ENCODE data around the gene TOR4A. TPM values are rescaled to one million over a fixed set of nuclear protein-coding genes. Genes with fewer than 3 reads are reported as not detected.

Gene TOR4A
- total and polyA plus RNA-seq, 9 of the 15 experiments (the other 6 are each of a cell fraction or from before 2014, with no cell fraction given) = 3.9 to 49.2 (median 8.8) TPM

DNA sequence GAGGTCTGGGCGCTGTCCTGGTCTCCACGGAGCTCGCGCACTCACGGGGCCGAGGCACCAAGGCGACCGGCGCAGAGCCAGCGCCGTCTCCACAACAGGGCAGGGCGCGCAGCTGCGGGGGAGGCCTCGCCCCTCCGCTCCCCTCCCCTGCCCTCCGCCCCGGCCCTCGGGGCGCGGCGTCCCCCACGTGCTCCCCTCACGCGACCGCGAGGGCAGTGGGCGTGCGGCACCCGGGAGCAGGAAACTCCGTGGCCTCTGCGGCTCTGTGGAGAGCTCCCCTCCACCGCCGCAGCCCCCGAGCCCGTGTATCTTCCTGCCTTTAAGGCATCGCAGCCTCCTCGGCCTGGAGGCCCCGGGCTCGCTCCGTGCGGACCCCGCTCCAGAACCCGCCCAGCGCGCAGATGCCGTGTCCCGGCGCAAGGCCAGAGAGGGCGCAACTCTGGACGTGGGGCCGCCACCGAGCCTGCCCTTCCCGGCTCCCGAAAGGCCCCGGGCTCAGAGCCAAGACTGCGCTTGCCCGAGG lies 37.1 kb upstream of the TOR4A start (continued):
- TF ChIP-seq, protein P1, sequence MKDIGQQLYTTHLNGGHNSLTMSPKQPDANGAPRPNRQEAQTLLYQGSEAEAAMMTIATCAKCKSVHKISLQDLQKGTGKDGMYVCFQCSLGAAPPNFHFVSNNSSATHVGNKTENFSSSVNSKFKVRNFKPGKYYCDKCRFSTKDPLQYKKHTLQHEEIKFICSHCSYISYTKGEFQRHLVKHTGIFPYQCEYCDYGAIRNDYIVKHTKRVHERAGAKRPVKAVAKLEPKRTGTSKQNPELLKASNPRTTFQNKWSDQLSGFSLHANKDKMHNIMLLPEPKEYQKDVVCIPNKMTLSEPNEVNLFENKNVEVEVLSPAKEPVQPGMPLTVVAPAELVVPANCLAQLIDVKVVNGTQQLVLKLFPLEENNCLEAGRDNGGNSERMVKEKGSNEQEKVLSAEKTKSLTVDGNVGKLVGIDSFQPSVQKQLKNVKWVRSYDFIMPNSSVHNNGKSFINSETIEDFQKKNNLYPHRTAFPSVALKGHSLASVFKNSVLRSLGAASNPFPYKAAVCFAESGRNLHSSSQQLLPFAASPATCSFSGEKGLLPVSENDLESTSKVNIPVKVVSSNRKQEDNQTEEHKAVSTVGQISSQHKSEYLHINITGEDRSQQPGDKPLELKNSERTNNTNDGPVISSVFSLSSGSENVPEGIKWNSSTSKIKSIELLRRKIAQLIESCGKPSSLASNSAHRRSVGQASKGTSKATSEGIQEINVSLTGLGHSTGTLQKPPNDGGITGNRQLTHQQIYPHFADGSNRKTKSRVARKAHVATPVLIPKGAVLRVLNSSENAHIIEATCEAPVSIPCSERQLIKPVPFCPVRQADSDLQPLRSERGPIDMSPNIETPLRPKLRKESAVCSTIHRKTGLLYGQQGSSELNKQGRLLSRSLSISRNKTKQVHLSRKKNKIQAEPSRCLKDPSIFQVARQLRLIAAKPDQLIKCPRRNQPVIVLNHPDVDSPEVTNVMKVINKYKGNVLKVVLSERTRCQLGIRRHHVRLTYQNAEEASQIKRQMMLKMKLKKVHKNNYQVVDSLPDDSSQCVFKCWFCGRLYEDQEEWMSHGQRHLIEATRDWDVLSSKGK (CRISPR knock-in tag; IDR thresholded peaks at IDR 0.05) = no peak
- TF ChIP-seq ATF7 (IDR thresholded peaks at IDR 0.05) = peak; percentile 71; the same call in 1 of the 2 replicates
- TF ChIP-seq KLF13 (tag; IDR thresholded peaks at IDR 0.05; ENCODE audit: borderline replicate concordance, low read depth) = peak; percentile 77; the same call in 1 of the 2 replicates
- TF ChIP-seq, protein P2, sequence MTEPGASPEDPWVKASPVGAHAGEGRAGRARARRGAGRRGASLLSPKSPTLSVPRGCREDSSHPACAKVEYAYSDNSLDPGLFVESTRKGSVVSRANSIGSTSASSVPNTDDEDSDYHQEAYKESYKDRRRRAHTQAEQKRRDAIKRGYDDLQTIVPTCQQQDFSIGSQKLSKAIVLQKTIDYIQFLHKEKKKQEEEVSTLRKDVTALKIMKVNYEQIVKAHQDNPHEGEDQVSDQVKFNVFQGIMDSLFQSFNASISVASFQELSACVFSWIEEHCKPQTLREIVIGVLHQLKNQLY (CRISPR knock-in tag; conservative IDR thresholded peaks at IDR 0.05) = peak in 1 of 2 experiments; percentile 80; a peak in 1 of 4 replicates
- TF ChIP-seq, protein P3, sequence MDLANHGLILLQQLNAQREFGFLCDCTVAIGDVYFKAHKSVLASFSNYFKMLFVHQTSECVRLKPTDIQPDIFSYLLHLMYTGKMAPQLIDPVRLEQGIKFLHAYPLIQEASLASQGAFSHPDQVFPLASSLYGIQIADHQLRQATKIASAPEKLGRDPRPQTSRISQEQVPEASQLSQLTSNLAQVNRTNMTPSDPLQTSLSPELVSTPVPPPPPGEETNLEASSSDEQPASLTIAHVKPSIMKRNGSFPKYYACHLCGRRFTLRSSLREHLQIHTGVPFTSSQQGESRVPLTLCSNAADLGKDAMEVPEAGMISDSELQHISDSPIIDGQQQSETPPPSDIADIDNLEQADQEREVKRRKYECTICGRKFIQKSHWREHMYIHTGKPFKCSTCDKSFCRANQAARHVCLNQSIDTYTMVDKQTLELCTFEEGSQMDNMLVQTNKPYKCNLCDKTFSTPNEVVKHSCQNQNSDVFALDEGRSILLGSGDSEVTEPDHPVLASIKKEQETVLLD (IDR thresholded peaks at IDR 0.05) = peak; percentile 77
- peak; percentile 99 for TF ChIP-seq SAFB (IDR thresholded peaks at IDR 0.05; ENCODE audit: borderline replicate concordance, low read depth, low read length)
- peak; percentile 83; the same call in 1 of the 2 replicates for TF ChIP-seq NR4A1 (CRISPR knock-in tag; IDR thresholded peaks at IDR 0.05)
- peak; percentile 74; the same call in 1 of the 2 replicates for TF ChIP-seq NR4A1 (tag; IDR thresholded peaks at IDR 0.05)
- TF ChIP-seq POLR2AphosphoS5 (IDR thresholded peaks at IDR 0.05; ENCODE audit: control insufficient read depth, insufficient read depth, low read depth, low read length) = peak; percentile 53; the same call in 1 of the 2 replicates
- peak; percentile 64; the same call in 1 of the 2 replicates for TF ChIP-seq DMBX1 (CRISPR knock-in tag; IDR thresholded peaks at IDR 0.05; ENCODE audit: borderline replicate concordance)
- TF ChIP-seq FOXP1 (CRISPR knock-in tag; IDR thresholded peaks at IDR 0.05) = peak; percentile 79; the same call in 1 of the 2 replicates
- TF ChIP-seq ERF (CRISPR knock-in tag; IDR thresholded peaks at IDR 0.05) = peak; percentile 64; the same call in 1 of the 2 replicates
- TF ChIP-seq, protein P4, sequence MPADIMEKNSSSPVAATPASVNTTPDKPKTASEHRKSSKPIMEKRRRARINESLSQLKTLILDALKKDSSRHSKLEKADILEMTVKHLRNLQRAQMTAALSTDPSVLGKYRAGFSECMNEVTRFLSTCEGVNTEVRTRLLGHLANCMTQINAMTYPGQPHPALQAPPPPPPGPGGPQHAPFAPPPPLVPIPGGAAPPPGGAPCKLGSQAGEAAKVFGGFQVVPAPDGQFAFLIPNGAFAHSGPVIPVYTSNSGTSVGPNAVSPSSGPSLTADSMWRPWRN (IDR thresholded peaks at IDR 0.05; ENCODE audit: low read depth) = peak; percentile 51; the same call in 1 of the 2 replicates
- 0 out of 2 replicates have a peak, but pooled peaks have one; percentile 48 for TF ChIP-seq KLF6 (CRISPR knock-in tag; IDR thresholded peaks at IDR 0.05; ENCODE audit: borderline replicate concordance)
- TF ChIP-seq, protein P5, sequence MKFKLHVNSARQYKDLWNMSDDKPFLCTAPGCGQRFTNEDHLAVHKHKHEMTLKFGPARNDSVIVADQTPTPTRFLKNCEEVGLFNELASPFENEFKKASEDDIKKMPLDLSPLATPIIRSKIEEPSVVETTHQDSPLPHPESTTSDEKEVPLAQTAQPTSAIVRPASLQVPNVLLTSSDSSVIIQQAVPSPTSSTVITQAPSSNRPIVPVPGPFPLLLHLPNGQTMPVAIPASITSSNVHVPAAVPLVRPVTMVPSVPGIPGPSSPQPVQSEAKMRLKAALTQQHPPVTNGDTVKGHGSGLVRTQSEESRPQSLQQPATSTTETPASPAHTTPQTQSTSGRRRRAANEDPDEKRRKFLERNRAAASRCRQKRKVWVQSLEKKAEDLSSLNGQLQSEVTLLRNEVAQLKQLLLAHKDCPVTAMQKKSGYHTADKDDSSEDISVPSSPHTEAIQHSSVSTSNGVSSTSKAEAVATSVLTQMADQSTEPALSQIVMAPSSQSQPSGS (CRISPR knock-in tag; IDR thresholded peaks at IDR 0.05) = peak; percentile 66; the same call in 1 of the 2 replicates
- TF ChIP-seq TAL1 (IDR thresholded peaks at IDR 0.05) = no peak
- no peak for TF ChIP-seq POLR2G (IDR thresholded peaks at IDR 0.05; ENCODE audit: low read depth, low read length)
